Measurements from ENCODE around the gene SPAG4.

Gene SPAG4

DNA sequence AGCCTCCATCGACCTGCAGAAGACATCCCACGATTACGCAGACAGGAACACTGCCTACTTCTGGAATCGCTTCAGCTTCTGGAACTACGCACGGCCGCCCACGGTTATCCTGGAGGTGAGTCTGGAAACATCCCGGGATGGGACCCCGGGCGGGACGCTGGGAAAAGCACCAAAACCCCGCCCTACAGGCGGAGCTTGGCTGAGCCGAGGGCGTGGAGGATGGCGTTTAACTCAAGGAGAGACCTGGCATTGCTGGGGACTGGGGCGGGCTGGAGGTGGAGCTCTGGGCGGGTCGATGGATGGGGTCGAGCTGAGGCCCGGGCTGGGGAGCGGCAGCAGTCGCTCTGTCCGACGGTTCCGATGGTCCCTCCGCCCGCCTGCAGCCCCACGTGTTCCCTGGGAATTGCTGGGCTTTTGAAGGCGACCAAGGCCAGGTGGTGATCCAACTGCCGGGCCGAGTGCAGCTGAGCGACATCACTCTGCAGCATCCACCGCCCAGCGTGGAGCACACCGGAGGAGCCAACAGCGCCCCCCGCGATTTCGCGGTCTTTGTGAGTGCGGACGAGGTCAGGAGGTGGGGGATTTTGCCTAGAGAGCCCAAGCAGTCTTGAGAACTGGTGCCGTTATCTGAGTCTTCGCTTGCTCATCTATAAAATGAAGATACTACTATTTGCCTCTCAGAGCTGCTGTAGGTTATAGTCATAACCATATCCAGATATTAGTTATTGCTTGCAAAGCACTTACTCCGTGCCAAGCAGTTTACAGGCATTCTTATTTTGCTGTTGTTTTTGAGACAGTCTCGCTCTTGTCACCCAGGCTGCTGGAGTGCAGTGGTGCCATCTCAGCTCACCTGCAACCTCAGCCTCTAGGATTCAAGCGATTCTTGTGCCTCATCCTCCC, 3.8 kb downstream of the SPAG4 start (continued):
- TF ChIP-seq ZNF16 (tag by site-specific recombination; IDR thresholded peaks at IDR 0.05; ENCODE audit: low read depth) (no peak), ZNF560 (tag by site-specific recombination; IDR thresholded peaks at IDR 0.05; ENCODE audit: borderline replicate concordance) (no peak), SP2 (tag by site-specific recombination; IDR thresholded peaks at IDR 0.05) (peak; percentile 96), ZNF311 (tag by site-specific recombination; IDR thresholded peaks at IDR 0.05; ENCODE audit: borderline replicate concordance) (no peak), PRDM1 (tag by site-specific recombination; IDR thresholded peaks at IDR 0.05) (no peak), ZNF747 (tag by site-specific recombination; IDR thresholded peaks at IDR 0.05) (no peak), ZNF211 (tag by site-specific recombination; IDR thresholded peaks at IDR 0.05; ENCODE audit: low read depth) (no peak), ZNF707 (tag by site-specific recombination; IDR thresholded peaks at IDR 0.05) (no peak), ZFHX2 (tag by site-specific recombination; conservative IDR thresholded peaks at IDR 0.05) (peak; percentile 79), ZNF223 (tag by site-specific recombination; IDR thresholded peaks at IDR 0.05) (no peak), KLF10 (tag by site-specific recombination; IDR thresholded peaks at IDR 0.05) (peak; percentile 62; the same call in 1 of the 2 replicates), ZNF2 (tag by site-specific recombination; IDR thresholded peaks at IDR 0.05) (peak; percentile 100), ZNF629 (tag by site-specific recombination; IDR thresholded peaks at IDR 0.05) (peak; percentile 78), ZNF426 (tag by site-specific recombination; IDR thresholded peaks at IDR 0.05) (no peak), BCL11A (tag by site-specific recombination; IDR thresholded peaks at IDR 0.05; ENCODE audit: low read depth) (peak; percentile 78; the same call in 1 of the 2 replicates)
- TF ChIP-seq, protein P1, sequence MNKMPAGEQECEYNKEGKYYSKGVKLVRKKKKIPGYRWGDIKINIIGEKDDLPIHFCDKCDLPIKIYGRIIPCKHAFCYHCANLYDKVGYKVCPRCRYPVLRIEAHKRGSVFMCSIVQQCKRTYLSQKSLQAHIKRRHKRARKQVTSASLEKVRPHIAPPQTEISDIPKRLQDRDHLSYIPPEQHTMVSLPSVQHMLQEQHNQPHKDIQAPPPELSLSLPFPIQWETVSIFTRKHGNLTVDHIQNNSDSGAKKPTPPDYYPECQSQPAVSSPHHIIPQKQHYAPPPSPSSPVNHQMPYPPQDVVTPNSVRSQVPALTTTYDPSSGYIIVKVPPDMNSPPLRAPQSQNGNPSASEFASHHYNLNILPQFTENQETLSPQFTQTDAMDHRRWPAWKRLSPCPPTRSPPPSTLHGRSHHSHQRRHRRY (tag by site-specific recombination; IDR thresholded peaks at IDR 0.05) = no peak
- TF ChIP-seq, protein P2, sequence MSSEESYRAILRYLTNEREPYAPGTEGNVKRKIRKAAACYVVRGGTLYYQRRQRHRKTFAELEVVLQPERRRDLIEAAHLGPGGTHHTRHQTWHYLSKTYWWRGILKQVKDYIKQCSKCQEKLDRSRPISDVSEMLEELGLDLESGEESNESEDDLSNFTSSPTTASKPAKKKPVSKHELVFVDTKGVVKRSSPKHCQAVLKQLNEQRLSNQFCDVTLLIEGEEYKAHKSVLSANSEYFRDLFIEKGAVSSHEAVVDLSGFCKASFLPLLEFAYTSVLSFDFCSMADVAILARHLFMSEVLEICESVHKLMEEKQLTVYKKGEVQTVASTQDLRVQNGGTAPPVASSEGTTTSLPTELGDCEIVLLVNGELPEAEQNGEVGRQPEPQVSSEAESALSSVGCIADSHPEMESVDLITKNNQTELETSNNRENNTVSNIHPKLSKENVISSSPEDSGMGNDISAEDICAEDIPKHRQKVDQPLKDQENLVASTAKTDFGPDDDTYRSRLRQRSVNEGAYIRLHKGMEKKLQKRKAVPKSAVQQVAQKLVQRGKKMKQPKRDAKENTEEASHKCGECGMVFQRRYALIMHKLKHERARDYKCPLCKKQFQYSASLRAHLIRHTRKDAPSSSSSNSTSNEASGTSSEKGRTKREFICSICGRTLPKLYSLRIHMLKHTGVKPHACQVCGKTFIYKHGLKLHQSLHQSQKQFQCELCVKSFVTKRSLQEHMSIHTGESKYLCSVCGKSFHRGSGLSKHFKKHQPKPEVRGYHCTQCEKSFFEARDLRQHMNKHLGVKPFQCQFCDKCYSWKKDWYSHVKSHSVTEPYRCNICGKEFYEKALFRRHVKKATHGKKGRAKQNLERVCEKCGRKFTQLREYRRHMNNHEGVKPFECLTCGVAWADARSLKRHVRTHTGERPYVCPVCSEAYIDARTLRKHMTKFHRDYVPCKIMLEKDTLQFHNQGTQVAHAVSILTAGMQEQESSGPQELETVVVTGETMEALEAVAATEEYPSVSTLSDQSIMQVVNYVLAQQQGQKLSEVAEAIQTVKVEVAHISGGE (tag by site-specific recombination; conservative IDR thresholded peaks at IDR 0.05; ENCODE audit: low read depth) = peak; percentile 74
- TF ChIP-seq, protein P3, sequence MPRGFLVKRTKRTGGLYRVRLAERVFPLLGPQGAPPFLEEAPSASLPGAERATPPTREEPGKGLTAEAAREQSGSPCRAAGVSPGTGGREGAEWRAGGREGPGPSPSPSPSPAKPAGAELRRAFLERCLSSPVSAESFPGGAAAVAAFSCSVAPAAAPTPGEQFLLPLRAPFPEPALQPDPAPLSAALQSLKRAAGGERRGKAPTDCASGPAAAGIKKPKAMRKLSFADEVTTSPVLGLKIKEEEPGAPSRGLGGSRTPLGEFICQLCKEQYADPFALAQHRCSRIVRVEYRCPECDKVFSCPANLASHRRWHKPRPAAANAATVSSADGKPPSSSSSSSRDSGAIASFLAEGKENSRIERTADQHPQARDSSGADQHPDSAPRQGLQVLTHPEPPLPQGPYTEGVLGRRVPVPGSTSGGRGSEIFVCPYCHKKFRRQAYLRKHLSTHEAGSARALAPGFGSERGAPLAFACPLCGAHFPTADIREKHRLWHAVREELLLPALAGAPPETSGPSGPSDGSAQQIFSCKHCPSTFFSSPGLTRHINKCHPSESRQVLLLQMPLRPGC (tag by site-specific recombination; IDR thresholded peaks at IDR 0.05) = peak; percentile 57; the same call in 1 of the 2 replicates
- TF ChIP-seq, protein P4, sequence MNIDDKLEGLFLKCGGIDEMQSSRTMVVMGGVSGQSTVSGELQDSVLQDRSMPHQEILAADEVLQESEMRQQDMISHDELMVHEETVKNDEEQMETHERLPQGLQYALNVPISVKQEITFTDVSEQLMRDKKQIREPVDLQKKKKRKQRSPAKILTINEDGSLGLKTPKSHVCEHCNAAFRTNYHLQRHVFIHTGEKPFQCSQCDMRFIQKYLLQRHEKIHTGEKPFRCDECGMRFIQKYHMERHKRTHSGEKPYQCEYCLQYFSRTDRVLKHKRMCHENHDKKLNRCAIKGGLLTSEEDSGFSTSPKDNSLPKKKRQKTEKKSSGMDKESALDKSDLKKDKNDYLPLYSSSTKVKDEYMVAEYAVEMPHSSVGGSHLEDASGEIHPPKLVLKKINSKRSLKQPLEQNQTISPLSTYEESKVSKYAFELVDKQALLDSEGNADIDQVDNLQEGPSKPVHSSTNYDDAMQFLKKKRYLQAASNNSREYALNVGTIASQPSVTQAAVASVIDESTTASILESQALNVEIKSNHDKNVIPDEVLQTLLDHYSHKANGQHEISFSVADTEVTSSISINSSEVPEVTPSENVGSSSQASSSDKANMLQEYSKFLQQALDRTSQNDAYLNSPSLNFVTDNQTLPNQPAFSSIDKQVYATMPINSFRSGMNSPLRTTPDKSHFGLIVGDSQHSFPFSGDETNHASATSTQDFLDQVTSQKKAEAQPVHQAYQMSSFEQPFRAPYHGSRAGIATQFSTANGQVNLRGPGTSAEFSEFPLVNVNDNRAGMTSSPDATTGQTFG (tag by site-specific recombination; IDR thresholded peaks at IDR 0.05; ENCODE audit: borderline replicate concordance) = no peak
- TF ChIP-seq, protein P5, sequence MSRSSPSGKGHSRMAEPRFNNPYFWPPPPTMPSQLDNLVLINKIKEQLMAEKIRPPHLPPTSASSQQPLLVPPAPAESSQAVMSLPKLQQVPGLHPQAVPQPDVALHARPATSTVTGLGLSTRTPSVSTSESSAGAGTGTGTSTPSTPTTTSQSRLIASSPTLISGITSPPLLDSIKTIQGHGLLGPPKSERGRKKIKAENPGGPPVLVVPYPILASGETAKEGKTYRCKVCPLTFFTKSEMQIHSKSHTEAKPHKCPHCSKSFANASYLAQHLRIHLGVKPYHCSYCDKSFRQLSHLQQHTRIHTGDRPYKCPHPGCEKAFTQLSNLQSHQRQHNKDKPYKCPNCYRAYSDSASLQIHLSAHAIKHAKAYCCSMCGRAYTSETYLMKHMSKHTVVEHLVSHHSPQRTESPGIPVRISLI (tag by site-specific recombination; IDR thresholded peaks at IDR 0.05) = no peak
- TF ChIP-seq, protein P6, sequence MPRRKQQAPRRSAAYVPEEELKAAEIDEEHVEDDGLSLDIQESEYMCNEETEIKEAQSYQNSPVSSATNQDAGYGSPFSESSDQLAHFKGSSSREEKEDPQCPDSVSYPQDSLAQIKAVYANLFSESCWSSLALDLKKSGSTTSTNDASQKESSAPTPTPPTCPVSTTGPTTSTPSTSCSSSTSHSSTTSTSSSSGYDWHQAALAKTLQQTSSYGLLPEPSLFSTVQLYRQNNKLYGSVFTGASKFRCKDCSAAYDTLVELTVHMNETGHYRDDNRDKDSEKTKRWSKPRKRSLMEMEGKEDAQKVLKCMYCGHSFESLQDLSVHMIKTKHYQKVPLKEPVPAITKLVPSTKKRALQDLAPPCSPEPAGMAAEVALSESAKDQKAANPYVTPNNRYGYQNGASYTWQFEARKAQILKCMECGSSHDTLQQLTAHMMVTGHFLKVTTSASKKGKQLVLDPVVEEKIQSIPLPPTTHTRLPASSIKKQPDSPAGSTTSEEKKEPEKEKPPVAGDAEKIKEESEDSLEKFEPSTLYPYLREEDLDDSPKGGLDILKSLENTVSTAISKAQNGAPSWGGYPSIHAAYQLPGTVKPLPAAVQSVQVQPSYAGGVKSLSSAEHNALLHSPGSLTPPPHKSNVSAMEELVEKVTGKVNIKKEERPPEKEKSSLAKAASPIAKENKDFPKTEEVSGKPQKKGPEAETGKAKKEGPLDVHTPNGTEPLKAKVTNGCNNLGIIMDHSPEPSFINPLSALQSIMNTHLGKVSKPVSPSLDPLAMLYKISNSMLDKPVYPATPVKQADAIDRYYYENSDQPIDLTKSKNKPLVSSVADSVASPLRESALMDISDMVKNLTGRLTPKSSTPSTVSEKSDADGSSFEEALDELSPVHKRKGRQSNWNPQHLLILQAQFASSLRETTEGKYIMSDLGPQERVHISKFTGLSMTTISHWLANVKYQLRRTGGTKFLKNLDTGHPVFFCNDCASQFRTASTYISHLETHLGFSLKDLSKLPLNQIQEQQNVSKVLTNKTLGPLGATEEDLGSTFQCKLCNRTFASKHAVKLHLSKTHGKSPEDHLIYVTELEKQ (tag by site-specific recombination; IDR thresholded peaks at IDR 0.05; ENCODE audit: borderline replicate concordance) = peak; percentile 35; the same call in 1 of the 2 replicates
- TF ChIP-seq, protein P7, sequence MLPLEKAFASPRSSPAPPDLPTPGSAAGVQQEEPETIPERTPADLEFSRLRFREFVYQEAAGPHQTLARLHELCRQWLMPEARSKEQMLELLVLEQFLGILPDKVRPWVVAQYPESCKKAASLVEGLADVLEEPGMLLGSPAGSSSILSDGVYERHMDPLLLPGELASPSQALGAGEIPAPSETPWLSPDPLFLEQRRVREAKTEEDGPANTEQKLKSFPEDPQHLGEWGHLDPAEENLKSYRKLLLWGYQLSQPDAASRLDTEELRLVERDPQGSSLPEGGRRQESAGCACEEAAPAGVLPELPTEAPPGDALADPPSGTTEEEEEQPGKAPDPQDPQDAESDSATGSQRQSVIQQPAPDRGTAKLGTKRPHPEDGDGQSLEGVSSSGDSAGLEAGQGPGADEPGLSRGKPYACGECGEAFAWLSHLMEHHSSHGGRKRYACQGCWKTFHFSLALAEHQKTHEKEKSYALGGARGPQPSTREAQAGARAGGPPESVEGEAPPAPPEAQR (tag by site-specific recombination; IDR thresholded peaks at IDR 0.05) = no peak
